CD4-positive, CD25-positive, alpha-beta regulatory T cell (primary cell): ENCODE data around the gene TMEM204. TPM values are rescaled to one million over a fixed set of nuclear protein-coding genes. Genes with fewer than 3 reads are reported as not detected.

ENCODE experiments used
- ATAC-seq, 2 donors: fragments of 150-1000 bp; cut with Tn5 transposase; one replicate each; pipeline ENCODE4 v1.10.0; 2021; ENCODE audit warnings: low read depth in 2 of 2, moderate number of reproducible peaks in 2 of 2, moderate library complexity in 1 of 2
- DNase-seq, 3 donors: peaks; one replicate each; pipeline versions ENCODE4 v3.0.0 to v3.0.0-alpha.2; 2012 to 2022; ENCODE audit warnings: mixed read lengths in 1 of 3
- H3K27ac ChIP-seq: one replicate; pipeline ENCODE4 v1.7.0; 2013; ENCODE audit warnings: mild to moderate bottlenecking, low read length; ENCODE audit not compliant: insufficient read depth, poor library complexity, severe bottlenecking
- H3K27me3 ChIP-seq: one replicate; pipeline ENCODE4 v1.7.0; 2013; ENCODE audit warnings: low read length; ENCODE audit not compliant: control insufficient read depth, insufficient read depth
- H3K36me3 ChIP-seq: one replicate; pipeline ENCODE4 v1.7.0; 2013; ENCODE audit warnings: mild to moderate bottlenecking, low read length, moderate library complexity; ENCODE audit not compliant: control insufficient read depth, insufficient read depth
- H3K4me1 ChIP-seq: 2 replicates; pipeline ENCODE4 v1.7.0; 2013; ENCODE audit warnings: mild to moderate bottlenecking, low read length; ENCODE audit not compliant: insufficient read depth, control insufficient read depth, poor library complexity, severe bottlenecking
- H3K4me3 ChIP-seq: one replicate; pipeline ENCODE4 v1.7.0; 2013; ENCODE audit warnings: low read depth, mild to moderate bottlenecking, low read length, moderate library complexity
- H3K9me3 ChIP-seq, 2 experiments: 1 replicate in 1 of 2; 2 replicates in 1 of 2; pipeline ENCODE4 v1.7.0; 2013; ENCODE audit warnings: low read length in 2 of 2, mild to moderate bottlenecking in 1 of 2, moderate library complexity in 1 of 2; ENCODE audit not compliant: control insufficient read depth in 2 of 2
- H3K27ac Mint-ChIP-seq, 3 donors: one replicate each; pipeline ENCODE4 v1.8.0; 2020 to 2022; ENCODE audit warnings: mild to moderate bottlenecking in 3 of 3, mixed read lengths in 3 of 3, moderate library complexity in 2 of 3
- H3K27me3 Mint-ChIP-seq: one replicate; pipeline ENCODE4 v1.8.0; 2022; ENCODE audit warnings: mild to moderate bottlenecking, mixed read lengths
- H3K36me3 Mint-ChIP-seq: one replicate; pipeline ENCODE4 v1.8.0; 2020; ENCODE audit warnings: mixed read lengths
- H3K4me1 Mint-ChIP-seq, 4 donors: one replicate each; pipeline ENCODE4 v1.8.0; 2020 to 2022; ENCODE audit warnings: mixed read lengths in 4 of 4, mild to moderate bottlenecking in 1 of 4
- H3K4me3 Mint-ChIP-seq, 4 donors: one replicate each; pipeline ENCODE4 v1.8.0; 2020 to 2022; ENCODE audit warnings: mild to moderate bottlenecking in 4 of 4, mixed read lengths in 4 of 4, moderate library complexity in 3 of 4
- H3K9me3 Mint-ChIP-seq, 7 donors: one replicate each; pipeline ENCODE4 v1.8.0; 2020 to 2022; ENCODE audit warnings: mixed read lengths in 7 of 7, mild to moderate bottlenecking in 3 of 7, moderate library complexity in 2 of 7
- polyA plus RNA-seq, 4 donors: library from polyadenylated mRNA; unstranded; fragments of 300-500 nt; fragmentation: Illumina TruSeq; gene quantifications; one replicate each; pipeline ENCODE4 v1.2.3, GENCODE V29; 2021
- total RNA-seq: library from RNA; stranded (reverse); gene quantifications from one replicate; pipeline ENCODE4 v1.2.3, GENCODE V29; 2022

The TMEM204 gene
- total and polyA plus RNA-seq, 5 donors from 2014 or later: 25.8 to 97.4 (median 68.2) TPM

DNA sequence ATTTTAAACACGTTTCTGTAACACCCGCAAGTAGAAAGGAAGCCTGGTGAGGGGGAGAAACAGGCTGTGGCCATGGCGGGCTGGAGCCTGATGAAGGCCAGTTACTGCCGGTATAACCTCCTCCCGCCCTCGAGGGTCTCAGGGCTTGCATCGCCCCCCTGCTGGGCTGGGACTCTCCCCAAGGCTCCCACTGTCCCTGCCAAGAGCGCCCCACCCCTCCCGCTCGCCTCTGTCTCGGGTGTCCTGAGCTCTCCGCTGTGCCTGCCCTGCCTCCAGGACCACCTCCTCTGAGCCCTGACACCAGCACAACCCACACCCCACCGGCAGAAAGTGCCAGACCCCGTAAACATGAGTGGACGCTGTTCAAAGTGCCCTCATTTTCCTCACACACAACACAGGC, 18.7 kb downstream of the TMEM204 start:
- H3K27ac ChIP-seq: no peak overlapping the region
- H3K36me3 ChIP-seq: peaks cover 44% of the 10 kb centered on the region
- H3K27me3 ChIP-seq: no peaks in the 10 kb centered on the region
- peaks cover 0 to 11% (median 10%) of the 10 kb centered on the region in 4 donors for H3K4me1 Mint-ChIP-seq
- H3K27me3 Mint-ChIP-seq: no peaks in the 10 kb centered on the region
- peaks cover 6% of the 10 kb centered on the region for H3K36me3 Mint-ChIP-seq
- no peak overlapping the region for H3K27ac Mint-ChIP-seq
- no peaks in the 10 kb centered on the region for H3K9me3 ChIP-seq
- no peaks in the 10 kb centered on the region for H3K4me1 ChIP-seq
- H3K9me3 Mint-ChIP-seq: peaks cover 0 to 2% (median 0%) of the 10 kb centered on the region in 7 donors
- DNase-seq: no peak
- ATAC-seq: no peak
- H3K4me3 ChIP-seq: no peak overlapping the region
- H3K4me3 Mint-ChIP-seq: no peak overlapping the region

DNA sequence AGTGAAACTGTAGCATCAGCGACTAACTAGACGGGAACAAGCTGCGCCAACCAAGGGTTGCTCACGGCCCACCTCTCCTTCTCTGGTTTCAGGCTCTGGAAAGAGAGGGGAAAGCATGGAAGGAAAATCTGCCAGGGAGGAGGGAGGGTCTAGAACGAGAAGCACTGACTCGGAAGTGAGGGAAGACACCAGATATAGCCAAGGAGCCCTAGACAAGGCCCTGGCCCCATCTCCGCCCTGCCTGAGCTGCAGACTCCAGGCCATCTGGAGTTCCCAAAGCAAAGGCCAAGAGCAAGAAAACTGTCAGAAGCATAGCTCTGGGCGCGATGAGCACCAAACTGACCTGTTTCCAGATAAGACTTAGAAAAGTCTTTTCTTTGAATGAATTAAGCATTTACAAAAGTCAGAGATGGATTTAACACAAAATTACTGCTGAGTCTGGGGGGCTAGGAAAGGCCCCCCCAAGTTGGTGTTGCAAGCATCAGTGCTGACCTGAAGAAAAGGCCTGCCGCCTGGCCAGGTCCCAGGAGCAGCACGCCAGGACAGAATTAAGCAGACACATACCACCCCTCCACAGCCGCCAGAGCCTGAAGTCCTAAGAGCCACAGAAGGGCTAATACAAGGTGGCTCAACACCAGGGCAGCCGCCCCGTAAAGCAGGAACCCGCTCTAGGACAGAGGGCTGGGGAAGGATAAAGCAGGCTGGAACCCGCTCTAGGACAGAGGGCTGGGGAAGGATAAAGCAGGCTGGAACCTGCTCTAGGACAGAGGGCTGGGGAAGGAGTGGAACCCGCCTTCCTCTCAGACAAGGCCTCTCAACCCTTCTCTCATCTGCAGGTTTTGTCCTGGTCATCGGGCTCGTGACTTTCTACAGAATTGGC, 20.7 kb downstream of the TMEM204 start:
- DNase-seq (no peak), ATAC-seq (no peak)
- peaks cover 11% of the 10 kb centered on the region for H3K36me3 Mint-ChIP-seq

DNA sequence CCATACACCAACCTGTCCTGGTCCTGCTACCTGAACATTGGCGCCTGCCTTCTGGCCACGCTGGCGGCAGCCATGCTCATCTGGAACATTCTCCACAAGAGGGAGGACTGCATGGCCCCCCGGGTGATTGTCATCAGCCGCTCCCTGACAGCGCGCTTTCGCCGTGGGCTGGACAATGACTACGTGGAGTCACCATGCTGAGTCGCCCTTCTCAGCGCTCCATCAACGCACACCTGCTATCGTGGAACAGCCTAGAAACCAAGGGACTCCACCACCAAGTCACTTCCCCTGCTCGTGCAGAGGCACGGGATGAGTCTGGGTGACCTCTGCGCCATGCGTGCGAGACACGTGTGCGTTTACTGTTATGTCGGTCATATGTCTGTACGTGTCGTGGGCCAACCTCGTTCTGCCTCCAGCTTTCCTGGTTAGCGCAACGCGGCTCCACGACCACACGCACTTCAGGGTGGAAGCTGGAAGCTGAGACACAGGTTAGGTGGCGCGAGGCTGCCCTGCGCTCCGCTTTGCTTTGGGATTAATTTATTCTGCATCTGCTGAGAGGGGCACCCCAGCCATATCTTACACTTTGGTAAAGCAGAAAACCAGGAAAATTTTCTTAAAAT, 21.5 kb downstream of the TMEM204 start:
- Mint-ChIP-seq H3K4me1 (peaks cover 8 to 21% (median 13%) of the 10 kb centered on the region in 4 donors), H3K36me3 (peaks cover 11% of the 10 kb centered on the region), H3K27me3 (no peaks in the 10 kb centered on the region), H3K4me3 (no peak overlapping the region), H3K9me3 (peaks cover 0 to 2% (median 0%) of the 10 kb centered on the region in 7 donors), H3K27ac (peak overlapping the region in 1 of 3 donors; percentile 20)
- H3K27me3 ChIP-seq: no peaks in the 10 kb centered on the region
- no peak for ATAC-seq
- peaks cover 29% of the 10 kb centered on the region for H3K36me3 ChIP-seq
- DNase-seq: no peak
- no peak overlapping the region for H3K27ac ChIP-seq
- no peak overlapping the region for H3K4me3 ChIP-seq
- H3K4me1 ChIP-seq: peaks cover 10% of the 10 kb centered on the region
- no peaks in the 10 kb centered on the region for H3K9me3 ChIP-seq

More for the DNA sequence above, 20.7 kb downstream of the TMEM204 start:
- Mint-ChIP-seq H3K27ac (peak overlapping the region in 1 of 3 donors; percentile 20), H3K4me3 (no peak overlapping the region), H3K4me1 (peaks cover 2 to 14% (median 7%) of the 10 kb centered on the region in 4 donors), H3K27me3 (no peaks in the 10 kb centered on the region), H3K9me3 (peaks cover 0 to 2% (median 0%) of the 10 kb centered on the region in 7 donors)
- Histone ChIP-seq H3K4me3 (no peak overlapping the region), H3K36me3 (peaks cover 31% of the 10 kb centered on the region), H3K27me3 (no peaks in the 10 kb centered on the region), H3K9me3 (no peaks in the 10 kb centered on the region), H3K4me1 (peaks cover 2% of the 10 kb centered on the region), H3K27ac (no peak overlapping the region)

DNA sequence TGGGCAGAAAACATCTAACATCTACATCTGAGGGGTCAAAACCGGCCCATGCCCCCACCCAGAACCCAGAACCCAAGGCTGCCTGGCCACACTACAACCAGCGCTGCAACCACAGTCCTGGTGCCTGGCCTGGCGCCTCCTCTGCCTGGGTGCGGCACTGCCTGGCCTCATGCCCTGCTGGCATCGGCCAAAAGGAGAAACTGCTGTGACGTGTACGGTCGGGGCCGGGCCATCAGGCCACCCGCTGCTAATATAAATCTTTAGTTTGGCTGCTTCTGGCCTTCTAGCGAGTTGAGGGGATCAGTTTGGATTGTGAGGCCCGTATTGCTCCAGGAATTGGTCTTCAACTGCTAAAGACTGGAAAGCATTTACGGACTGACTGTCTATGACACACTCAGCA, 22.8 kb downstream of the TMEM204 start:
- Mint-ChIP-seq H3K27me3 (no peaks in the 10 kb centered on the region), H3K4me1 (peaks cover 10 to 34% (median 14%) of the 10 kb centered on the region in 4 donors), H3K4me3 (no peak overlapping the region), H3K27ac (peak overlapping the region in 1 of 3 donors; percentile 53), H3K9me3 (peaks cover 0 to 2% (median 0%) of the 10 kb centered on the region in 7 donors), H3K36me3 (peaks cover 12% of the 10 kb centered on the region)
- Histone ChIP-seq H3K9me3 (no peaks in the 10 kb centered on the region), H3K27me3 (no peaks in the 10 kb centered on the region), H3K4me1 (peaks cover 17% of the 10 kb centered on the region), H3K36me3 (peaks cover 25% of the 10 kb centered on the region), H3K4me3 (no peak overlapping the region), H3K27ac (no peak overlapping the region)
- DNase-seq (no peak), ATAC-seq (no peak)

DNA sequence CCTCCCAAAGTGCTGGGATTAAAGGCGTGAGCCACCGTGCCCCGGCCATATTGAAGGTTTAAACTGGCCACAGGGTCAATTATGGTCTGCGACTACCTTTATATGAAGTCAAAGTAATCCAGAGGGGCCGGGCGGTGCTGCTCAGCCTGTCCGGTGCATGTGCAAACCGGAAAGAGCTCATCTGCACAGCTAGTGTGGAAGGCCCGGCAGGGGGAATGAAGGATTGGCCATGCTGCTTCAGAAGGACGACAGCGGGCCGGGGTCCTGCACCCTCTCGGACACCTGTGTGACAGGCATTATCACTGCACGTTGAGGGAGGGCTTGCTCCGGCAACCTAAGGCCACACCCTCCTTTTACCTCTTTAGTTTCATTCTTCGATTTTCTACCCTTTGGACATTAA, 23.6 kb downstream of the TMEM204 start:
- no peaks in the 10 kb centered on the region for H3K27me3 ChIP-seq
- H3K9me3 Mint-ChIP-seq: peaks cover 0 to 2% (median 0%) of the 10 kb centered on the region in 7 donors
- no peaks in the 10 kb centered on the region for H3K9me3 ChIP-seq
- H3K27ac ChIP-seq: no peak overlapping the region
- H3K27ac Mint-ChIP-seq: no peak overlapping the region
- peaks cover 10 to 39% (median 14%) of the 10 kb centered on the region in 4 donors for H3K4me1 Mint-ChIP-seq
- no peaks in the 10 kb centered on the region for H3K27me3 Mint-ChIP-seq
- H3K36me3 Mint-ChIP-seq: peaks cover 15% of the 10 kb centered on the region
- DNase-seq (no peak), ATAC-seq (no peak)
- H3K4me3 Mint-ChIP-seq: no peak overlapping the region
- H3K4me1 ChIP-seq: peaks cover 17% of the 10 kb centered on the region
- peaks cover 21% of the 10 kb centered on the region for H3K36me3 ChIP-seq
- no peak overlapping the region for H3K4me3 ChIP-seq

DNA sequence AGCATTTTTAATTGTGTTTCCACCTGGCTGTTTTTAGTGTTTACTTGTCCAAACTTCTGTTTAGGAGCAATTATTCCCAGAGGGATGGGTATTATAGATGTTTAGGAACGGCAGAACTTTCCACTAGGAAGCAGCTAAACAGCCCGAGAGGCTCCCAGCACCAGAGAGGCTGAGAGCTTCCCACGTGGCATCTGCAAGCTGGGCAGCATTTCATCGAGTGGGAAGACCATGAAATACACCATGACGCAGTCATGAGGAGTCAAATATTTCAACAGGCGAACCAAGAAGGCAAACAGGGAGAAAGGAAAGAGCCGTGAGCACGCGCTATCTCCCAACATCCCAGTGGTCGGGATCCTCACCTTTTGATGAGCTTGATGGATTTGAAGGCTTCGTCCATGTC, 24.1 kb downstream of the TMEM204 start:
- DNase-seq (no peak), ATAC-seq (no peak)
- H3K9me3 ChIP-seq: no peaks in the 10 kb centered on the region
- peaks cover 17% of the 10 kb centered on the region for H3K4me1 ChIP-seq
- H3K27me3 ChIP-seq: no peaks in the 10 kb centered on the region
- Mint-ChIP-seq H3K36me3 (peaks cover 15% of the 10 kb centered on the region), H3K4me1 (peaks cover 10 to 36% (median 14%) of the 10 kb centered on the region in 4 donors), H3K9me3 (peaks cover 0 to 2% (median 0%) of the 10 kb centered on the region in 7 donors), H3K27me3 (no peaks in the 10 kb centered on the region), H3K4me3 (no peak overlapping the region), H3K27ac (no peak overlapping the region)
- no peak overlapping the region for H3K27ac ChIP-seq
- H3K4me3 ChIP-seq: no peak overlapping the region
- H3K36me3 ChIP-seq: peaks cover 21% of the 10 kb centered on the region

DNA sequence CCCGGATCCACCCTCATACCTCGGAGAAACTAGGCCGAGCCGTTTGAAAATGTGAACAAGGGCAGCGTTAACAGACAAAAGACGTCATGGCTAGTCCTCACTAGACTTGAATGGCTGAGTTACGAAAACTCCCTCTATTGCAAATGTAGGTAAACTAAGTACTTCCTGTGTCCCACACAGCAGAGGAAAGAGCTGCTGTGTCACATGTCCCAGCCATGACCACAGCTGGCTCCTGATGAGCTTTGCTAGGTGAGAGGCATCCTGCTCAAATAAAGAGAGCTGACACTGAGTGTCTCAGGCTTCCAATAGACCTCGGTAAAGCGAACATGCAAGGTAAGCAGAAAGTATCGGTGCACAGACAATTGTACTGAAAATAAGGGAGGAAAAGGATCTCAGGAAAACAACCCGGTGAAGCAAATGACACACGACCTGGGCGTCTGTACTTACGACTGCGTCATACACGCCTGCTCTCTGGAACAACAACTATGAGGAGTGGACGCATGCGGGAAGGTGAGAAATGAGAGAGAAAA, 26.0 kb downstream of the TMEM204 start:
- Histone ChIP-seq H3K4me3 (peak overlapping the region; percentile 2), H3K36me3 (peaks cover 18% of the 10 kb centered on the region), H3K4me1 (peaks cover 17% of the 10 kb centered on the region), H3K9me3 (no peaks in the 10 kb centered on the region), H3K27ac (peak overlapping the region; percentile 35), H3K27me3 (no peaks in the 10 kb centered on the region)
- H3K9me3 Mint-ChIP-seq: no peaks in the 10 kb centered on the region
- DNase-seq (peak in 1 of 3 donors; percentile 71), ATAC-seq (peak; percentile 78 to 85)
- peaks cover 8% of the 10 kb centered on the region for H3K36me3 Mint-ChIP-seq
- H3K27ac Mint-ChIP-seq: peak overlapping the region; percentile 57 to 91 (median 71)
- H3K4me3 Mint-ChIP-seq: peak overlapping the region in 3 of 4 donors; percentile 1 to 42 (median 31)
- H3K27me3 Mint-ChIP-seq: no peaks in the 10 kb centered on the region
- peaks cover 5 to 34% (median 9%) of the 10 kb centered on the region in 4 donors for H3K4me1 Mint-ChIP-seq
